ENCODE measurements around the gene PSMB5. TPM values are rescaled to one million over a fixed set of nuclear protein-coding genes. Genes with fewer than 3 reads are reported as not detected.
A peak's percentile ranks its signal among the peaks of the same experiment; 100 is the strongest.

PSMB5 gene
- total RNA-seq (10 to 100 TPM; 19.2 to 69.1 (median 32.8) TPM), polyA plus RNA-seq (10 to 100 TPM; 53.6 to 74.2 TPM), total RNA-seq (14.0 reads per million, percentile 43 among the genes with 10 or more reads in this experiment)

DNA sequence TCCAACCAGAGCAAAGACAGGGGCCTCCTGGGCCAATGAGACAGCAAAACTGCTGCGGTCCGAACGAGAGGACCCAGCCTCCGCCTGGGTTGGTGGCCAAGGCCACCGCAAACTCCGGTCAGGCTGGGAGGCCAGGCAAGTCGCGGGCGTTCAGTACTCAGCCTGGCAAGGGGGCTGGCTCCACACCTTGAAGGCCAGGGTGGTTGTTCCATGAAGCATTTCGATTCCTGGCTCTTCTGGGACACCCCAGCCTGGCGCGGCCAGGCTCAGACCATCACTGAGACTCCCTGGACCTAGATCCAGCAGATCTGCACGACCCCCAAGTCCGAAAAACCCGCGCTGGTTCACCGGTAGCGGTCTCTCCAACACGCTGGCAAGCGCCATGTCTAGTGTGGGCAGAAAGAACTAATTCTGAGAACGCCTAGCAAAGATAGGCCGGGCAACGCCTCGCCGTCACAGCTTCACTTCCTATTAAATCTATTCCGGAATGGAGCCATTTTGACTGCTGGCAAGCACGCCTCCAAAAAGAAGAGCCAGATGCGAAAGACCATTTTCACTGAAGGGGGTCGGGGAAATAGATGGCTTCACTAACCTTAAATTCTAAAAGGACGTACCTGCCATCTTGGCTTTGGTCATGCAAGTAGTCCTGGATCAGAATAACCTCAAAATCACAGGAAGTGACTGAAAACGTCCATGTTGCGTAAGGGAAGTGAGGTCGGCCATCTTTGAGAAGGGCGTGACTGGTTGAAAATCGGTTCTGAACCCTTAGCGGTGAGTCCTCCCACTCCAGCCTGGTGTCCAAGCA is at the start of gene PSMB5:
Gene PSMB5 (minus strand): TSS at position 403 of the 805 bp plus-strand sequence. CDS start 19 bp downstream, at position 384.
- Histone ChIP-seq H3K27ac (ENCODE audit: low read depth, low read length) (peak within 1 kb of the TSS; percentile 83), H3K27me3 (ENCODE audit: control insufficient read depth in 2 of 2, insufficient read depth in 2 of 2, low read length in 2 of 2) (no peaks in the 10 kb centered on the region), H3K9me3 (ENCODE audit: control insufficient read depth in 2 of 3, low read length in 3 of 3) (no peaks in the 10 kb centered on the region), H3K36me3 (ENCODE audit: control insufficient read depth in 2 of 3, insufficient read depth in 3 of 3, low read length in 3 of 3) (peaks cover 3 to 20% (median 9%) of the 10 kb centered on the region in 3 experiments), H3K4me3 (ENCODE audit: low read length) (peak within 1 kb of the TSS; percentile 79), H3K4me1 (ENCODE audit: control insufficient read depth in 2 of 2, insufficient read depth in 2 of 2, low read length in 2 of 2) (peaks cover 9 to 17% of the 10 kb centered on the region in 2 donors)
- ChIA-PET POLR2A (interaction anchor here (0.8 to 4.3 kb wide), 6 partner anchors 12 to 251 kb away, joined by 3 to 46 read pairs (median 11); partner anchors contain the start of gene HOMEZ), CTCF (interaction anchor here (0.7 to 1.9 kb wide), 6 partner anchors 23 to 41 kb away, joined by 3 to 7 read pairs (median 4); partner anchors contain the start of gene CDH24)
- peaks cover 22 to 43% (median 29%) of the 10 kb centered on the region in 7 donors for H3K4me1 Mint-ChIP-seq
- H3K36me3 Mint-ChIP-seq, result peaks cover 5 to 23% (median 16%) of the 10 kb centered on the region in 5 donors
- no peaks in the 10 kb centered on the region for H3K27me3 Mint-ChIP-seq
- DNase-seq, result peak; percentile 63 to 94 (median 91)
- H3K4me3 Mint-ChIP-seq, result peak within 1 kb of the TSS; percentile 87 to 96 (median 92)
- H3K27ac Mint-ChIP-seq, result peak within 1 kb of the TSS; percentile 93 to 99 (median 96)
- intact Hi-C loops (cut with micrococcal nuclease), result loop anchor here (1.0 to 5.0 kb wide), 13 partner anchors 11 to 1408 kb away; partner anchors contain the start of genes ACIN1 (in 2 of the 2), C14orf119 (in 2 of the 2), OXA1L (in 2 of the 2) and PRMT5 (in 2 of the 2)
- H3K9me3 Mint-ChIP-seq, result peaks cover 0 to 2% (median 0%) of the 10 kb centered on the region in 11 donors
- ATAC-seq, result peak; percentile 95

DNA sequence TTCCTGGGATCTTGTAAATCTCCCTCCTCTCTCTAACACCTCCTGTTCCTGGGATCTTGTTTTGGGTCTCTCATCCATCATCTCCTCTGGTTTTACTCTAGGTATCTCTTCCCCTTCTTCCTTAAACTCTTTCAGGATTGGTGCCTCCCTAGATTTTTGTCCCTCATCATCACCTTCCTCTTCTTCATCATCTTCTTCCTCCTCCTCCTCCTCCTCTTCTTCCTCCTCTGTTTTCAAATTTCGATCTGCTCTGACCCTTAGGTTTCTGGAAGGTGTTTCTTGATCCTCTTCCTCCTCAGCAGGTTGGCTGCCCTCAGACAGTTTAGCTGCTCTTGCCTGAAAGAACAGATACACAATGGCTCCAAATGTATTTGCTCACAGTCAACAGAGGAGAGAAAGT is 45.8 kb upstream of the PSMB5 start:
- Histone ChIP-seq H3K4me3 (ENCODE audit: low read length) (no peak overlapping the region), H3K27ac (ENCODE audit: low read depth, low read length) (no peak overlapping the region), H3K4me1 (ENCODE audit: control insufficient read depth in 2 of 2, insufficient read depth in 2 of 2, low read length in 2 of 2) (no peaks in the 10 kb centered on the region), H3K36me3 (ENCODE audit: control insufficient read depth in 2 of 3, insufficient read depth in 3 of 3, low read length in 3 of 3) (peaks cover 49 to 99% (median 51%) of the 10 kb centered on the region in 3 experiments), H3K27me3 (ENCODE audit: control insufficient read depth in 2 of 2, insufficient read depth in 2 of 2, low read length in 2 of 2) (no peaks in the 10 kb centered on the region), H3K9me3 (ENCODE audit: control insufficient read depth in 2 of 3, low read length in 3 of 3) (no peaks in the 10 kb centered on the region)
- peak overlapping the region in 7 of 9 donors; percentile 6 to 78 (median 45) for H3K27ac Mint-ChIP-seq
- ChIA-PET CTCF (interaction anchor here (0.6 to 1.2 kb wide), 2 partner anchors 40 to 50 kb away, joined by 4 read pairs; no protein-coding TSS in a partner anchor), POLR2A (interaction anchor here (0.7 to 3.9 kb wide), 4 partner anchors 9 to 88 kb away, joined by 3 to 19 read pairs (median 8); partner anchors contain the start of genes ACIN1 and C14orf119)
- peaks cover 13 to 40% (median 20%) of the 10 kb centered on the region in 5 donors for H3K36me3 Mint-ChIP-seq
- ATAC-seq (no peak), DNase-seq (no peak)
- no peak overlapping the region for H3K4me3 Mint-ChIP-seq
- no peaks in the 10 kb centered on the region for H3K27me3 Mint-ChIP-seq
- intact Hi-C loops (cut with micrococcal nuclease), result no loop called here
- H3K4me1 Mint-ChIP-seq, result peaks cover 5 to 21% (median 11%) of the 10 kb centered on the region in 7 donors
- no peaks in the 10 kb centered on the region for H3K9me3 Mint-ChIP-seq

- peaks cover 13 to 38% (median 19%) of the 10 kb centered on the region in 5 donors for H3K36me3 Mint-ChIP-seq
Measured at GRCh38 chr14:23079716-23080115, 45.0 kb upstream of the PSMB5 start.

DNA sequence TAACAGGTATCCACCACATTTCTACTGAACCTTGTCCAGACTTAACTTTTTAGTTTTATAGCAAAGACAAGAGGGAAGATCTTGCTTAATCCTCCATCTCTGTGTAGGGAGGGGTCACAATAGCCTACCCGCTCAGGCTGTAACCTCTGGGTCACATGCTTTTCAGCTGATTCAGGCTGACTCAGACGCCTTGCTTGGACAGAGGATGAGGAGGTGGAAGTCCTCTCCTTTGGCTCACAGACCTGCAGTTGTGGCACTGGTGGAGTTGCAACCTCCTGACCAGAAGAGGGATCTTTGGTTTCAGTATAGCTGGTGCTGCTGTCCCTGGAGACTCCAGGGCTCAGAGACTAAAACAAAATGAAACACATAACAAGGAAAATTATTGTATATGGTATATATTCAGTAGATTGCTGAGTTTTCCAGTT is 44.0 kb upstream of the PSMB5 start:
- Mint-ChIP-seq H3K27me3 (no peaks in the 10 kb centered on the region), H3K9me3 (no peaks in the 10 kb centered on the region), H3K27ac (peak overlapping the region in 4 of 9 donors; percentile 17 to 75 (median 64)), H3K36me3 (peaks cover 13 to 35% (median 21%) of the 10 kb centered on the region in 5 donors), H3K4me1 (peaks cover 3 to 20% (median 5%) of the 10 kb centered on the region in 7 donors), H3K4me3 (no peak overlapping the region)
- Histone ChIP-seq H3K36me3 (ENCODE audit: control insufficient read depth in 2 of 3, insufficient read depth in 3 of 3, low read length in 3 of 3) (peaks cover 51 to 98% (median 55%) of the 10 kb centered on the region in 3 experiments), H3K27ac (ENCODE audit: low read depth, low read length) (no peak overlapping the region), H3K4me3 (ENCODE audit: low read length) (no peak overlapping the region), H3K9me3 (ENCODE audit: control insufficient read depth in 2 of 3, low read length in 3 of 3) (no peaks in the 10 kb centered on the region), H3K4me1 (ENCODE audit: control insufficient read depth in 2 of 2, insufficient read depth in 2 of 2, low read length in 2 of 2) (no peaks in the 10 kb centered on the region), H3K27me3 (ENCODE audit: control insufficient read depth in 2 of 2, insufficient read depth in 2 of 2, low read length in 2 of 2) (no peaks in the 10 kb centered on the region)
- intact Hi-C loops (cut with micrococcal nuclease), result no loop called here
- POLR2A ChIA-PET, result interaction anchor here (1.0 to 4.1 kb wide), 3 partner anchors 13 to 84 kb away, joined by 3 to 25 read pairs (median 20); partner anchors contain the start of genes ACIN1 and C14orf119
- CTCF ChIA-PET, result interaction anchor here (0.6 to 3.0 kb wide), 4 partner anchors 10 to 302 kb away, joined by 3 to 32 read pairs (median 14); partner anchors contain the start of gene SLC7A8
- ATAC-seq, result peak; percentile 92
- no peak for DNase-seq

More at GRCh38 chr14:23079716-23080115, 45.0 kb upstream of the PSMB5 start:
- intact Hi-C loops (cut with micrococcal nuclease), result no loop called here
- ChIA-PET POLR2A (interaction anchor here (3.9 kb wide), 1 partner anchor 15 kb away, joined by 19 read pairs; the partner anchor contains the start of genes ACIN1 and C14orf119), CTCF (interaction anchor here (0.7 kb wide), 1 partner anchor 37 kb away, joined by 3 read pairs; no protein-coding TSS in a partner anchor)
- H3K27me3 ChIP-seq (ENCODE audit: control insufficient read depth in 2 of 2, insufficient read depth in 2 of 2, low read length in 2 of 2), result no peaks in the 10 kb centered on the region
- no peak overlapping the region for H3K4me3 Mint-ChIP-seq
- H3K27ac ChIP-seq (ENCODE audit: low read depth, low read length), result no peak overlapping the region
- peaks cover 51 to 99% (median 53%) of the 10 kb centered on the region in 3 experiments for H3K36me3 ChIP-seq (ENCODE audit: control insufficient read depth in 2 of 3, insufficient read depth in 3 of 3, low read length in 3 of 3)
- H3K4me1 ChIP-seq (ENCODE audit: control insufficient read depth in 2 of 2, insufficient read depth in 2 of 2, low read length in 2 of 2), result no peaks in the 10 kb centered on the region
- H3K4me1 Mint-ChIP-seq, result peaks cover 5 to 20% (median 8%) of the 10 kb centered on the region in 7 donors
- DNase-seq, result no peak
- no peak overlapping the region for H3K4me3 ChIP-seq (ENCODE audit: low read length)
- H3K27me3 Mint-ChIP-seq, result no peaks in the 10 kb centered on the region
- peak overlapping the region in 6 of 9 donors; percentile 17 to 88 (median 66) for H3K27ac Mint-ChIP-seq
- H3K9me3 Mint-ChIP-seq, result no peaks in the 10 kb centered on the region
- no peak for ATAC-seq
- H3K9me3 ChIP-seq (ENCODE audit: control insufficient read depth in 2 of 3, low read length in 3 of 3), result no peaks in the 10 kb centered on the region

DNA sequence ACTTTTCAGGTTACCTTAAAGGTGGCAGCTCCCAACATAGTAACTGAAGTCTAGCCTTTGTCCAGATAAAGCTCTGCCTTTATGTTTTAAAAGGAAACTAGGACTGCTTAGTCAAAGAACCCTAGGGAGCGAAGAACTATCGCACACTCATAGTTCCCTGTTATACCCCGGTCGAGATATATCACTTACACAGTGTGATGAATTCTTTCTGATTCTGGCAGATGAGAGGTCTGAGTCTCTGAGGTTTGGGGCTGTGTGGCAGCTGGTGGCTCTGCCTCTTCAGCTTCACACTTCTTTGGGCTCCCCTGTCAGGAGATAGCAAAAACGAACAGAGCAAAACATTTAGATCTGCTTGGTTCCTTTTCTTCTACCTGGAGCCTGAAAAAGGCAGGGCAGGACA is 43.3 kb upstream of the PSMB5 start:
- Histone ChIP-seq H3K4me3 (ENCODE audit: low read length) (no peak overlapping the region), H3K4me1 (ENCODE audit: control insufficient read depth in 2 of 2, insufficient read depth in 2 of 2, low read length in 2 of 2) (no peaks in the 10 kb centered on the region), H3K27me3 (ENCODE audit: control insufficient read depth in 2 of 2, insufficient read depth in 2 of 2, low read length in 2 of 2) (no peaks in the 10 kb centered on the region), H3K36me3 (ENCODE audit: control insufficient read depth in 2 of 3, insufficient read depth in 3 of 3, low read length in 3 of 3) (peaks cover 47 to 95% (median 55%) of the 10 kb centered on the region in 3 experiments), H3K9me3 (ENCODE audit: control insufficient read depth in 2 of 3, low read length in 3 of 3) (no peaks in the 10 kb centered on the region), H3K27ac (ENCODE audit: low read depth, low read length) (no peak overlapping the region)
- Mint-ChIP-seq H3K27me3 (no peaks in the 10 kb centered on the region), H3K27ac (peak overlapping the region in 3 of 9 donors; percentile 6 to 45 (median 43)), H3K4me1 (peaks cover 3 to 20% (median 7%) of the 10 kb centered on the region in 7 donors), H3K9me3 (no peaks in the 10 kb centered on the region), H3K4me3 (no peak overlapping the region), H3K36me3 (peaks cover 13 to 35% (median 21%) of the 10 kb centered on the region in 5 donors)
- ChIA-PET CTCF (interaction anchor here (0.8 to 3.0 kb wide), 14 partner anchors 9 to 302 kb away, joined by 3 to 32 read pairs (median 4); partner anchors contain the start of genes ACIN1, AJUBA, C14orf119 and CEBPE), POLR2A (interaction anchor here (0.7 to 4.1 kb wide), 5 partner anchors 9 to 115 kb away, joined by 3 to 25 read pairs (median 7); partner anchors contain the start of genes ACIN1 and C14orf119)
- intact Hi-C loops (cut with micrococcal nuclease), result loop anchor here (1.0 kb wide), 3 partner anchors 9 to 109 kb away; no protein-coding TSS in a partner anchor
- no peak for DNase-seq
- no peak for ATAC-seq
